SW480 (cell line): Measurements from ENCODE around the gene AZU1.
"Not testable (repeated sequence)": the region's sequence is repeated elsewhere in the genome, so short reads cannot be mapped to it uniquely, and the experiment has no call there.

Experiments used
- DNase-seq: peaks from one replicate; pipeline ENCODE4 v3.0.0-alpha.2; 2016; ENCODE audit warnings: low spot score

The AZU1 gene

GRCh38 chr19:810883-811489 is 16.7 kb upstream of the AZU1 start:
- DNase-seq: no peak

- no peak for DNase-seq
Observed at GRCh38 chr19:811506-812048, 16.1 kb upstream of the AZU1 start.

GRCh38 chr19:812049-812746 is 15.4 kb upstream of the AZU1 start:
- DNase-seq: no peak

GRCh38 chr19:812747-813218 is 14.9 kb upstream of the AZU1 start:
- no peak for DNase-seq

GRCh38 chr19:813219-814151 is 14.2 kb upstream of the AZU1 start:
- DNase-seq: no peak

GRCh38 chr19:814152-815078 is 13.2 kb upstream of the AZU1 start:
- no peak for DNase-seq

- DNase-seq: no peak
Observed at GRCh38 chr19:815079-815774, 12.4 kb upstream of the AZU1 start.

GRCh38 chr19:815775-816499 is 11.7 kb upstream of the AZU1 start:
- DNase-seq: no peak

- no peak for DNase-seq
Observed at GRCh38 chr19:816500-816857, 11.2 kb upstream of the AZU1 start.

- DNase-seq: not testable (repeated sequence)
Observed at GRCh38 chr19:820212-820611, 7.4 kb upstream of the AZU1 start.

GRCh38 chr19:821231-821824 is 6.3 kb upstream of the AZU1 start:
- no peak for DNase-seq

GRCh38 chr19:821825-822503 is 5.7 kb upstream of the AZU1 start, which contains the start of gene PLPPR3:
Gene PLPPR3 (minus strand): TSS chr19:821955. CDS start chr19:821559, 396 bp downstream.
- no peak for DNase-seq

GRCh38 chr19:823565-824121 is 4.0 kb upstream of the AZU1 start:
- peak; percentile 40 for DNase-seq

- no peak for DNase-seq
Observed at GRCh38 chr19:824885-825284, 2.8 kb upstream of the AZU1 start.

- no peak for DNase-seq
Observed at GRCh38 chr19:825897-826644, 1.6 kb upstream of the AZU1 start.

- DNase-seq: no peak
Observed at GRCh38 chr19:827314-827709, 325 bp upstream of the AZU1 start.

GRCh38 chr19:829129-829758 is 1.6 kb downstream of the AZU1 start:
- DNase-seq: no peak
